ENCODE data around the gene TGFBR1.

Gene TGFBR1

GRCh38 chr9:99138424-99139284 lies 33.7 kb downstream of the TGFBR1 start:
- no peak for DNase-seq

DNA sequence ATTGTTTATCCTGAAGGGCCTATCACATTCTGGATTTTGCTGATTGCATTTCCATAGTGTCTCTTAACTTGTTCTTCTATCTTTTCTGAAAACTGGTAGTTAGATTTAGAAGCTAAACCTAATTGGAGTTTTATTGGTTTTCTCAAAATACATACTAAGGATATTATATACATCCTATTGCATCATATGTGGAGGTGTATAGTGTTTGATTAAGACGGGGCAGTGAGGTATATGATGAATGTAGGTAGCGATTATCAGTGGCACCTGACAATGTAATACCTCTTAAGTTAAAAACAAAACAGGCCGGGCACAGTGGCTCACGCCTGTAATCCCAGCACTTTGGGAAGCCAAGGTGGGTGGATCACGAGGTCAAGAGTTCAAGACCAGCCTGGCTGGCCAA lies 35.0 kb downstream of the TGFBR1 start:
- no peak for DNase-seq

DNA sequence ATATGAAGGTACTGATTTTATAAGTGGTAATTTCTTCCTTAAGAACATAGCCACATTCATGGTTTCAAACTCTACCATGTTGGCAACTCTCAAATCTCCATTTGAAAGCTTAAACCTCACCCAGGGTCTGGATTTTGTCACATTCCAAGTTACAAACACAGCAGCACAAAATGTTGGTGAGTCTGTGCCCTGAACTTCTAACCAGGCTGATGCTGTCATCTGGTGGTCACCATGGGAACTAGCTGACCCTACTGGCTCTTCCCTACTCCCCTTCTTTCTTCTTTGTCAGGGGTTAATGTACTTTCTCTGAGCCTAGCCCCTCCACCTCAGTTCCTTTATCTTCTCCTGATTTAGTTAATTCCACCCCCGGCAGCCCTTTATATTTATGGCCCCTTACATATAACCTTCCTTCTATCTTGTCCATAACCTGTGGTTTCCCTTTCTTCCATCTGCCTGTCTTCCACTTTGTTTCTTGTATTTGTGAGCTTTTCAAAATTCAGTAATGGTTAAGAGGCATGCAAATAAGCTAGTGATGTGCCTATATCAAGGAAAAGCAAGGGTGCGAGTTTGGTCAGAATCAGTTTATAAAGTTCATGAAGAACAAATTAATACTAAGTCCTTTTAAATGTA lies 35.9 kb downstream of the TGFBR1 start:
- no peak for DNase-seq

GRCh38 chr9:99141849-99142248 lies 36.9 kb downstream of the TGFBR1 start:
- no peak for DNase-seq

GRCh38 chr9:99142275-99142674 lies 37.4 kb downstream of the TGFBR1 start:
- DNase-seq = no peak

DNA sequence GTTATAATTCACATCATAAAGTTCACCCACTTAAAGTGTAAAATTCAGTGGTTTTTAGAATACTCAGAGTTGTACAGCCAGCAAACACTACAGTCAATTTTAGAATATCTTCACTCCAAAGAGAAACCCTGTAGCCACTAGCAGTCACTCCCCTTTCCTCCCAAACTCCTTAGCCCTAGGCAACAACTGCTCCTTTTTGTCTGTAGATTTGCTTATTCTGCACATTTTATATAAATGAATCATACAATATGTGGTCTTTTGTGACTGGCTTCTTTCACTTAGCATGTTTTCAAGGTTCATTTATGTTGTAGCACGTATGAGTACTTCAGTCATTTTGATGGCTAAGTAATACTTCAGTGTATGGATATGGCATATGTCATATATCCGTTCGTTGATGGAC lies 38.7 kb downstream of the TGFBR1 start:
- DNase-seq = no peak

DNA sequence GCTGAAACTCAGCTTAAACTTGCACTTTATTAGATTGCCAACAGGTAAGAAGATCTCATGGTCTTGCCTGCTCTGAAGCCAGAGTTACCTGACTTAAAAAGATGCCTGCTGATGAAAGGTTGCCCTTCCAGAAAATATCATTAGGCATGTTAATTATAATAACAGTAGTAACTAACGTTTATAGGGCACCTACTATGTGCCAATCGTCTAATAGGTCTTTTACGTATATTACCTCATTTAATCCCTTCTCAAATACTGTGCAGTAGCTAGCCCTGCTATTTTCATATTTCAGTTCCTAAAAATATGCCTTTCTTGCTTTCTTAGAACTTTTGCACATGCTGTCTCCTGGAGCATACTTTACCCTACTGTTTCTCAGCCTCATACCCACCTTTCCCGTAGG lies 40.1 kb downstream of the TGFBR1 start:
- DNase-seq = no peak

DNA sequence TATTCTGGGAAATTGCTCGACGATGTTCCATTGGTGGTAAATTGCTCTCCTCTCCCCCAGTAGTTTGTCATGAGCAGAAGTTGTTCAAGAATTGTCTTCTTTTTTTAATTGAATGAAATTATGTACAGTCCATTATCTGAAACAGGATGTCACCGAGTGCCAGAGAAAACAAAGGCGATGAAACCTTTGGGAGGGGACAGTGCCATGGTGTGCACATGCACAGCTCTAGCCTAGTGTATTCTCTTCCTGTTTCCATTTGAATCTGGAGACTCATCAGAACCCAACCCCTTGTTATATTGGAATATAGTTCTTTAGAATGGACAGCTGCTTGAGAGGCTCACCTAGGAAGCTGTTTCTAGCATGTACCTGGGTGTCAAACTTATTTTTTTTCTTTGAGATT lies 41.7 kb downstream of the TGFBR1 start:
- no peak for DNase-seq

GRCh38 chr9:99147177-99147576 lies 42.3 kb downstream of the TGFBR1 start:
- DNase-seq = no peak

DNA sequence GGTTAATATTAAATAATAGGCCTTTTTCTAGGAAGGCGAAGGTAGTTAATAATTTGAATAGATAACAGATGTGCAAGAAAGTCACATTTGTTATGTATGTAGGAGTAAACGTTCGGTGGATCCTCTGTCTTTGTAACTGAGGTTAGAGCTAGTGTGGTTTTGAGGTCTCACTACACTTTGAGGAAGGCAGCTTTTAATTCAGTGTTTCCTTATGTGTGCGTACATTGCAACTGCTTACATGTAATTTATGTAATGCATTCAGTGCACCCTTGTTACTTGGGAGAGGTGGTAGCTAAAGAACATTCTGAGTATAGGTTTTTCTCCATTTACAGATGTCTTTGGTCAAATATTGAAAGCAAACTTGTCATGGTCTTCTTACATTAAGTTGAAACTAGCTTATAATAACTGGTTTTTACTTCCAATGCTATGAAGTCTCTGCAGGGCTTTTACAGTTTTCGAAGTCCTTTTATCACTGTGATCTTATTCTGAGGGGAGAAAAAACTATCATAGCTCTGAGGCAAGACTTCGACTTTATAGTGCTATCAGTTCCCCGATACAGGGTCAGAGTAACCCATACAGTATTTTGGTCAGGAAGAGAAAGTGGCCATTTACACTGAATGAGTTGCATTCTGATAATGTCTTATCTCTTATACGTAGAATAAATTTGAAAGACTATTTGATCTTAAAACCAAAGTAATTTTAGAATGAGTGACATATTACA lies 45.7 kb downstream of the TGFBR1 start:
- no peak for DNase-seq

- no peak for DNase-seq
Observed at GRCh38 chr9:99154356-99154755, 49.4 kb downstream of the TGFBR1 start.

DNA sequence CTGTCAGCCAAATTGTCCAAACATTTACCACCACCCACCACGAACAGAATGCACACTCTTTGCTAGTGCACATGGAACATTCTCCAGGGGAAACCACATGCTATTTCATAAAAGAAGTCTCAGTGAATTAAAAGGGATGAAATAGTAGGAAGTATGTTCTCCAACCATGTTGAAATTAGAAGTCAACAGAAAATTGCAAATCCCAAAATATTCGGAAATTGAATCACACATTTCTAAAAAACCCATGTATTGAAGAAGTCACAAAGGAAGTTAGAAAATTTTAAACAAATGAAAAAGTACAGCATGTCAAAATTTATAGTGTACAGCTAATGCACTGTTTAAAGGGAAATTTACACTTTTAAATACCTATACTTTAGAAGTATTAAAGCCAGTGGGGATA lies 50.8 kb downstream of the TGFBR1 start:
- no peak for DNase-seq

- DNase-seq = no peak
Observed at GRCh38 chr9:99158629-99159028, 53.7 kb downstream of the TGFBR1 start.

- DNase-seq = no peak
Observed at GRCh38 chr9:99160173-99160572, 55.3 kb downstream of the TGFBR1 start.

DNA sequence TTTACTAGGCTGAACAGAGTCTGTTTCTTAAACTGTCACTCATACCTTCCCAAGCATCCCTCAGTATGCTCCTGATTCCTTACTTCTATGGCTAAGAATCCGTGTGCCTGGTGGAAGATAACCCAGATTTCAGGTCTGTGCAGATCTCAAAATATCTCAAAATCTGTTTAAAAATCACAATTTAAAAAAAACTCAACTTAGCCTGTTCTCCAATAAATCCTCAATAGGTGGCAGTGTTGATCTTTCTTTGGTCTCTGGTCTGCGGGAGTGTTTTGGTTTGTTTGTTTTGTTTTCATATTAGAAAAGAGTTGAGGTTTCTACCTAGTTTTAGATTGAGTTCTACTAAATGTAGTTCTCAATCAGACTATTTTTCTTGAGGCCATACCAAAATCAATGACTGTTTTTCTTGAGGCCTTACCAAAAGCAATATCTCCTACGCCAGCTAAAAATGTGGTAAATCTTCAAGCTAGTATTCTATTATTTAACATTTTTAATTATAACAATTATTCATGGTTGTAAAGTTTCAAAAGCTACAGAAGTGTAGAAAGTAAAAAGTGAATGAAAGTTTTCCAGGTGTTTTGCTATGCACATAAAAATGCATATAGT lies 57.9 kb downstream of the TGFBR1 start:
- DNase-seq = peak; percentile 44

- no peak for DNase-seq
Observed at GRCh38 chr9:99166149-99166548, 61.2 kb downstream of the TGFBR1 start.

GRCh38 chr9:99167119-99167518 lies 62.2 kb downstream of the TGFBR1 start:
- no peak for DNase-seq

GRCh38 chr9:99167694-99168093 lies 62.8 kb downstream of the TGFBR1 start:
- DNase-seq = no peak

- no peak for DNase-seq
Observed at GRCh38 chr9:99169086-99169485, 64.2 kb downstream of the TGFBR1 start.

GRCh38 chr9:99169982-99170761 lies 65.3 kb downstream of the TGFBR1 start:
- peak; percentile 73 for DNase-seq

GRCh38 chr9:99171225-99172123 lies 66.6 kb downstream of the TGFBR1 start:
- no peak for DNase-seq

Data from NCI-H2227 treated with DMSO at 0.1 percent for 48 hours (cell line).